GM04503 (cell line): ENCODE measurements around the gene AGAP3.

Source experiments
- DNase-seq: peaks from one replicate; pipeline ENCODE4 v3.0.0-alpha.2; 2012; ENCODE audit warnings: low read depth

Gene AGAP3

DNA sequence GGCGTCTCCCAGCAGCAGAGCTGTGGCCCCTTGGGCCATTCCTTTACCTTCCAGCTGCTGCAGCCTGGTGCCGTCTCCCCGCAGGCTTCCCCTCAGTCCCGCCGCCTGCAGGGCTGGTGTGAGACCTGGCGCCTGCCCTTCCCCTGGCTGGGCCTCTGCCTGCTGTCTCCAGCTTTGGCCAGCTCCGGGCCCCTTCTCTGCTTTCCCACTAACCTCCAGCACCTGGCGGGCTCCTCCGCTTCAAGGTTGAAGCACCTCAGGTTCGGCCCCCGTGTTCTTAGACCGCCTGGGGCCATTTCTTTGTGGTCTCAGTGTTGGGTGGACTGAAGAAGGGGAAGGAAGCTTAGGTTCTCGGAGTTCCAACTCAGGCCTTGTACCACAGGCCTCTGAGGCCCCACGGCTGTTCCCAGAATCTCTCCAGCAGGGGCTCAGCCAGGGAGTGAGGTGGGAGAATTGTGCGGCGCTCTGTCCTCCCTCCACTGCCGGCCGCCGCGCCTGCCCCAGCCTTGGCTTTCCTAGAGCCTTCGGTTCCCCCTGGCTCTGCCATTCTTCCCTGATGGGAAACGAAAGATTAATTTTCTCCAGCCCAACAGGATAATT lies 50.9 kb downstream of the AGAP3 start:
- no peak for DNase-seq

GRCh38 chr7:151137791-151138152 lies 51.5 kb downstream of the AGAP3 start:
- DNase-seq, result no peak

GRCh38 chr7:151138153-151138851 lies 52.0 kb downstream of the AGAP3 start:
- DNase-seq, result no peak

GRCh38 chr7:151139071-151139790 lies 53.0 kb downstream of the AGAP3 start:
- no peak for DNase-seq

- no peak for DNase-seq
Observed at GRCh38 chr7:151139791-151140190, 53.5 kb downstream of the AGAP3 start.

- no peak for DNase-seq
Observed at GRCh38 chr7:151140826-151141225, 54.6 kb downstream of the AGAP3 start.

DNA sequence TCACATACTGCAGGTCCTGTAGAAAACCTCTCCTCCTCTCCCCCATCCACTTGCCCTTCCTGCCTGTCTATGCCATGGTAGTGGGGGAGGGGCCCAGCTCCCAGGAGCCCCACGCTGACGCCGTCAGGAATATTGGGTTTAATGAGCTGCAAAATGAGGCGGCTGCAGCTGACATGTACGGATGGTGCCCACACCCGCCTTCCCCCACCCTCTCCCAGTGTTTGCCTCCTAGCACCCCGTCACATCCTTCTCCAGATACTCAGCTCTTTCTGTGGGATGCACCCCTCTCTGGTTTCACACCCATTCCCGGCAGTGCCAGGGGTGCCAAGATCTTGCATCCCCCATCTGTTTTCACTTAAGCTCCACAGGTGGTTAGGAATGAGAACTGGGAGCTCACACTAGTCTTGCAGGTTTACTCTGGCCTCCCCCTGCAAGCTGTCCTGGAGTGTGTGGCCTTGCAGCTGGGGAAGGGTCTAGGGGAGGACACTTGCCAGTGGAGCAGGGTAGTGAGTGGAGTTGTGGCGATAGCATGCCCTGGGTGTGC lies 55.1 kb downstream of the AGAP3 start:
- no peak for DNase-seq

- no peak for DNase-seq
Observed at GRCh38 chr7:151141855-151142685, 55.8 kb downstream of the AGAP3 start.

DNA sequence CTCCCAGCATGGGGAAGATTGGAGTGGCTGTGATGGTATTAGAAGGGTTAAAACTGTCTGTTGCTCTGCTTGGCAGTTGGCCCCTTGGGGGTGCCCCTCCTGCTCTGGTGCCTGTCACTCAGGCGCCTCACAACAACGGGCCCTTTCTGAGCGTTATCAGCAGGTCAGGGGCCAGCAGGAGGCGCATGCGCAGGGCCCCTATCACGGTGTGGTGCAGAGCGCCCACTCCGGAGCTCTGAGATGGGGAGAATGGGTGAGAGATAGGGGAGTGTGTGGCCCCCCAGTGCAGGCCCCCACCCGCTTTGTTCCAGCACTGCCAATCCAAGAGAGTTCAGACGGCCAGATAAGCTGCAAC lies 56.4 kb downstream of the AGAP3 start:
- DNase-seq, result no peak

- no peak for DNase-seq
Observed at GRCh38 chr7:151143261-151144015, 57.2 kb downstream of the AGAP3 start.

DNA sequence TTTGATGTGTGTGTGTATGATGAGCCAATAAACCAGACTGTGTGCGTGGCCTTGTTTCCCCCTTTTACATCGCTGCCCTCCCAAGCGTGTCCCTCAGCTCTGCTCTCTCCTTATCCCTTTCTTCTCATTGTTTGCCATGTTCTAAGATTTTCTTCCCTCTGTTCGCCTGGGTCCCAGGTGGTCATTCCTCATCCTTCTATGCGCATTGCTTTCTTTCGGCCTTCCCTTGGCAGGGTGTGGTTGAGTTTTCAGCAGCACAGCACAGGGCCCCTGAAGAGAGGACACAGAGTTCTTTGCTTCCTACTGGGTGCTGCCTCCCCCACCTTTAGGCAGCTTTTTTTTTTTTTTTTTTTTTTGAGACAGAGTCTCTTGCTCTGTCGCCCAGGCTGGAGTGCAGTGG lies 58.1 kb downstream of the AGAP3 start:
- DNase-seq, result no peak

DNA sequence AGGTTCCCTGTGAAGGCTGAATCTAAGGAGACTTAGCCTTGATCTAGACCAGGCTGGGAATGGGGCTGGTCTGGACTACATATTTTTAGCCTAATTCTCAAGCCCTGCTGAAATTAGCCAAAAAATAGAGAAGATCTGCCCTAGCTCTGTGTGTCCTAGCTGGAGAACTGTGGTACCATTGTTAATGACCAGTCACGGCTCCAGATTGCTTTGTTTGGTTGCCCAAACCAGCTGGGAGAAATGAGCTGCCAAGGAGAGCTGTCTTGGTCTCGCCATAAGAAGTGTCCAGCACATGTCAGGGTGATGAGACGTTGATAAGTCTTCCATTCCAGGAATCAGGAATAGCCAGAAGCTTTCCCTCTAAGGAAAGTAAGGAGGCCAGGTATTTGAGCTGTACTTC lies 60.5 kb downstream of the AGAP3 start:
- DNase-seq, result no peak

DNA sequence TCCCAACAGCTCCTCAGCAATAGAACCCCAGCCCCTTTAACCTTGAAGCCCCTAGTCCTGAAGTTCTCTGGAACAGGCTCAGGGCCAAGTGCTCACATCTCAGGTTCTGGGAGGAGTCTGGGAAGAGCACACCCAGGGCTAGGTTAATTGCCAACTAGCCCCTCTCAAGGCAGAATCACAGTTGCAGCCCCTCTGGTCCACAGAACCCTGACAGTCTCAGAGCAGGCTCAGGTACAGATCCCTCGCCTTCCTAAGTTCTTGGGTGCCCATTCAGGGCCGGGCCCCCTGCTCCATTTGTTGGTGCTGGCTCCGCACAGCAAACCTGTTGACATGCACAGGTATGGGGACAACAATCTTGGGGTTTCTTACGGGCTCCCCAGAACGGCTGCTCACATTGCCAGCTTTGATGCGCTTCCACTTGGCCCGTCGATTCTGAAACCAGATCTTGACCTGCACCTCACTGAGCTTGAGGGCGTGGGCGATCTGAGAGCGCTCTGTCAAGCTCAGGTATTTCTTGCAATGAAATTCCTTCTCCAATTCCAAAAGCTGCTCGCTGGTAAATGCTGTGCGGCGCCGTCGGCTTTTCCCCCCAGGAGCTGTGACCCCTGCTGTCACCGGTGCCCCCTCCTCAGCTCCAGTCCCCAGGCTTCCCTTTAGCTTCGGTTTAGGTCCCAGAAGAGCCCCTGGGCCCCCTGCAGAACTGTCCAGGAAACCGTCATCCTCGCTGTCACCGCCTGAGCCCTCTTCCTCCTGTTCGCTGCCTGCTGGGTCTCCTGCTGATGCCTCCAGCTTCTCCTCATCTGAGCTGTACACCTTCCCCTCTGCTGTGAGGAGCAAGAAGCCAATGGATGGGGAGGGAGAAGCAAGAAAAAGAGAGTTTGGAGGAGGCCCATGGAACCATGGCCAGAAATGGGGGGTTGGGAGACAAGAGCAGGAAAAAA lies 62.3 kb downstream of the AGAP3 start:
- no peak for DNase-seq

GRCh38 chr7:151150388-151150787 lies 64.1 kb downstream of the AGAP3 start:
- DNase-seq, result no peak

- DNase-seq, result no peak
Observed at GRCh38 chr7:151152643-151153513, 66.6 kb downstream of the AGAP3 start.

DNA sequence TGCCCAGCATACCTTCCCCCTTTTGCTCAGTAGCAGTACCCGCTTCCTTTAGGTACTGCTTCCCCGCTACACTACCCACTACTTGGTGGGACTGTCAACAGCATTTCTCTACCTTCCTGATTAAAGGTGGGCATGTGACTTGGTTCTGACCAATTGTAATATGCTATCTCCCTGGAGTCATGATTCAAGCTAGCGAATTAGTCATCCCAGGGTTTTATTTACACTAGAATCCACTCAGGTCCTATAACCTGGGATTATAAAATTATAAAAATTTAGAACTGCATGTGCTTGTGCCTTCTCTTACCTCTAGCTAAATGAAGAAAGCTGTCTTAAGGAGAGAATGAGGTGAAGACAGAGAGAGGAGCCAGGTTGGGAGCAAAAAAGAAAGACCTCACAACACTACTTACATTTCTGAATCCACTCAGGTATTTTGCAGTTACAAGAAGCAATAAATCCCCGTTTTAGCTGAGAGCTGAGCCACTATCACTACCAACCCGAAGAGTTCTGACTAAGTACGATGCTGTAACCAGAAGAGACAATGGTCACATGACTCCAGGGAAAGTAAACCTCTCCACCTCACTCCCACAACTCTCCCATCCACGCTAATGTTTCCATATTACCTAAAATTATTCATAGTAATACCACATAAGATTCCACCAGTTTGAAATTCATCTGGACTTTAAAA lies 71.5 kb downstream of the AGAP3 start:
- no peak for DNase-seq

DNA sequence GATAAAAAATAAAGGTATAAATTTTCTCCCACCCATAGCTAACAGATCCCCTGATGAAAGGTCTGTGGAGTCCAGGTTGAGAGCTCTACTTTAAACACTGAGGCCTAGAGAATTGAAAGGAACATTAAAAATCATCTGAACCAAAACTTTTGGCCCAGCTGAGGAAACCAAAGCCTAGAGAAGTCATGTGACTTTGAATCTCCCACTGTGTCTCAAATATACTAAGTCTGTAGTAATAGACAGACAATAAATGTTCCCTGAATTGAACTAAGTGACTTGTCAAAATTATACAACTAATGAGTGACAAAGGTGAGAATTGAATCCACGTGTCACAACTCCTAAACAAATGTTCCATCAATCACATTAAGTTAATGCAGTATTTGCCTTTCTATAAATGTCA lies 75.5 kb downstream of the AGAP3 start:
- DNase-seq, result no peak

DNA sequence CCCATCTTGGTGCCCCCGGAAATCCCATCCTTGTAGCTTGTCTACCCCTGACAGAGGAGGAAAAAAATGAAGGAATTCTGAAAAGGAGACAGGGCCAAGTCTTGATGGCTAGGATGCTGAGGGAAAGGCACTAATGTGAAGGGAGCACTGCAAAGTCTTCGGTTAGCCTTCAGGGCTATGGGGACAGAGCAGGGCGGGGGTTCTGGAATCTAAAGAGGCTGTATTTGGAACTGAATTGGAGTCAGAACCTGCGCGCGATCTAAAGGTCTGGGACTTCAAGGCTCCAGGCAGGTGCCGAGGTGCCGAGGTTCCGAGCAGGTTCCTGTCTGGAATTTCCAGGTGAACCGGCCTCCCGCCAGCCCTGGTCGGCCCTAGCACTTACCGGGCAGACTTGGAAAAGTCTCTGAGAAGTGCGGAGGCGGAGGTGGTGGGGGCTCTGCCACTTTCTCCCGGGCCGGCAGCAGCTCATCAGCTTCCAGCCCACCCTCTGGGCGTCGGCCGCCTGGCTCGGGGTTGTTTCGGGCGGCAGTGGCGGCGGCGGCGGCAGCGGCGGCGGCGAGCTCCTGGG lies 80.4 kb downstream of the AGAP3 start:
- no peak for DNase-seq
